ENCODE data around the gene SQSTM1.

- no peak for TF ChIP-seq CTCF (conservative IDR thresholded peaks at IDR 0.05)
- no peak for TF ChIP-seq EZH2 (IDR thresholded peaks at IDR 0.05; ENCODE audit: low read depth)
These were observed 48.4 kb downstream of the SQSTM1 start for GRCh38 chr5:179869101-179869500.

Data from PC-9 (cell line).